Measurements from ENCODE around the gene GTPBP2.

- TF ChIP-seq CTCF (conservative IDR thresholded peaks at IDR 0.05) (no peak), EZH2 (IDR thresholded peaks at IDR 0.05; ENCODE audit: low read depth) (no peak)
These were observed 40.2 kb upstream of the GTPBP2 start for GRCh38 chr6:43669050-43669921.

Measured in PC-9 (cell line).